GM23248 (cell line): ENCODE measurements around the gene AOC3.

Experiments
- EZH2 ChIP-seq: fragments of 200-600 bp; sonication (generic); IDR thresholded peaks from 2 replicates; pipeline ENCODE4 v1.6.1; 2018; ENCODE audit warnings: antibody characterized with exemption, mild to moderate bottlenecking; ENCODE audit not compliant: insufficient read depth, poor library complexity, severe bottlenecking
- EZH2phosphoT487 ChIP-seq: fragments of 200-600 bp; sonication (generic); IDR thresholded peaks from 2 replicates; pipeline ENCODE4 v1.6.1; 2018; ENCODE audit warnings: antibody characterized with exemption, moderate library complexity, mild to moderate bottlenecking, low read depth; ENCODE audit not compliant: insufficient read depth

GRCh38 chr17:42835732-42836131 lies 15.3 kb upstream of the AOC3 start:
- TF ChIP-seq EZH2phosphoT487: no peak
- no peak for TF ChIP-seq EZH2
